ENCODE data around the gene TRAF2.

The TRAF2 gene

GRCh38 chr9:136964171-136964689 lies 77.9 kb downstream of the TRAF2 start:
- DNase-seq, result no peak

- DNase-seq, result no peak
These were observed 78.6 kb downstream of the TRAF2 start for GRCh38 chr9:136964833-136965422.

GRCh38 chr9:136965771-136966484 lies 79.6 kb downstream of the TRAF2 start:
- no peak for DNase-seq

- no peak for DNase-seq
These were observed 82.2 kb downstream of the TRAF2 start for GRCh38 chr9:136968333-136969127.

DNA sequence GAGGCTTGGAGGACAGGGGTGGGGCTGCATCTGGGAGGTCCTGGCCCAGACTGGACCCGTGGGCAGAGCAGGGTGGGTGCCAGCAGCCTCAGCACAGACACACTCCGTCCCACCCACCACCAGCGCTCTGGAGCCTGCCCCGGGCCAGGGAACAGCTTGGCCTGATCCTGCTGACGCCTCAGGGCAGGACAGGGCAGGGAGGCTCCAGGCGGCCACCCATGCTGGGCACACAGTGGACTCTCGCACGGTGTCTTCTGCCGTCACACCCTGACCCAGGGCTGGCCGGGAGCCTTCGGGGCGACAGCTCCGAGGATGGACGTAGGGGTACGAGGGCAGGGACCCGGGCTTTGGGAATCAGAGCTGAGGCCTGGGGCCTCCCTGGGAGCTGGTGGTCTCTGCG lies 82.8 kb downstream of the TRAF2 start:
- DNase-seq, result no peak

DNA sequence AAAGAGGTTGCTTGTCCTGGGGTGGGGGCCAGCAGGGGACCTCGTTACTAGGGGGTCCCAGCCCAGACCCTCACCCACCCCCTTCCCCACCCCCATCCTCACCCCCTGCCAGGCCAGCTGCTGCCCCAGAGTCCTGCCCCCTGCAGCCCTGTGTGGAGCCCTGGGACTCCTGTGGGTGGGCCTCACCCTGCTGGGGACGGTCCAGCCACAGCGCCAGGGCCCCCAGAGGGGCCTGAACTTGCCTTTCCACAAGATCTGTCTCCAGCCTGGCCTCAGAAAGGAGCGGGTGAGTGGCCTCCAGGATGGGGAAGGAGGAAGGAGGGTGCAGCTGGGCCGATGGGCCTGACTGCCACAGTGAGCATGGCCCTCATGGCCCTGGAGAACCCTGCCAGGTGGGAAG lies 83.5 kb downstream of the TRAF2 start:
- DNase-seq, result no peak

- no peak for DNase-seq
These were observed 84.0 kb downstream of the TRAF2 start for GRCh38 chr9:136970361-136970760.

DNA sequence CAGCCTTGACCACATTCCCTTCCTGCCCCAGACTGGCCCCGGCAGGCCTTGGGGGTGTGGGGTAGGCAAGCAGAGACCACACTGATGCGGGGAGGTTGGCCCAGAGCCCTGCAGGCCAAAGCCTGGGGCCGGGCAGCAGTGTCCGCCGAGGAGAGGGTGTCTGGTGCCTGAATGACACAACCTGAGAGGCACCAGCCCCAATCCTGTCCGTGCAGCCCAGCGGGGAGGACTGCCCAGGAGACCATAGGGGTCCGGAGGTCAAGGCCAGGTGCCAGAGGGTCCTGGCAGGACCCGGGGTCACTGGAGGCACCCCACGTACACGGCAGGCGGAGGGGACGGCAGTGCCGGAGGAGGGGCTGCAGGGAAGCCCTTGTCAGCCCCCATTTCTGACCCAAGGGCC lies 85.4 kb downstream of the TRAF2 start:
- DNase-seq, result no peak

DNA sequence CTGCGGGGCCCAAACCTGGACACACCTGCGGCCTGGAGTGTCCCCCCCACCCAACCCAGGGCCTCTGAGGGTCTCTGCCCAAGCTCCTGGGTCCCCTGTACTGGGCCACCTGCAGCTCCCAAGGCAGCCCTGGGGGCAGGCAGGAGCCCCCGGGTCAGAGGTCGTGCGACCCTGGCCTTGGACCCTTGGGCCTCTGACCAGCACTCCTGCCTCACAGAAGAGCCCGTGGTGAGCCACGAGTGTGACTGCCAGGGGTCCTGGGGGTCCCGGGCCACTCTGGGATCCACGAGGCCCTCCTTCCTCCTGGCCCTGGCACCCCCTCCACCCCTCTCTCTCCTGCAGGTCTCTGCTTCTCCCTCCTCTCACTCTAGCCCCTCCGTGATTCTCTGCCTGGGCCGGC lies 86.0 kb downstream of the TRAF2 start:
- DNase-seq, result no peak

- DNase-seq, result no peak
These were observed 86.4 kb downstream of the TRAF2 start for GRCh38 chr9:136972743-136973142.

GRCh38 chr9:136973618-136974617 lies 87.6 kb downstream of the TRAF2 start:
- DNase-seq, result no peak

GRCh38 chr9:136974817-136975535 lies 88.7 kb downstream of the TRAF2 start:
- DNase-seq, result no peak

GRCh38 chr9:136975644-136976043 lies 89.3 kb downstream of the TRAF2 start:
- no peak for DNase-seq

Data from amniotic stem cell (primary cell).